ENCODE measurements around the gene GMEB2.
"Not testable (repeated sequence)": the region's sequence is repeated elsewhere in the genome, so short reads cannot be mapped to it uniquely, and the experiment has no call there.

The GMEB2 gene

DNA sequence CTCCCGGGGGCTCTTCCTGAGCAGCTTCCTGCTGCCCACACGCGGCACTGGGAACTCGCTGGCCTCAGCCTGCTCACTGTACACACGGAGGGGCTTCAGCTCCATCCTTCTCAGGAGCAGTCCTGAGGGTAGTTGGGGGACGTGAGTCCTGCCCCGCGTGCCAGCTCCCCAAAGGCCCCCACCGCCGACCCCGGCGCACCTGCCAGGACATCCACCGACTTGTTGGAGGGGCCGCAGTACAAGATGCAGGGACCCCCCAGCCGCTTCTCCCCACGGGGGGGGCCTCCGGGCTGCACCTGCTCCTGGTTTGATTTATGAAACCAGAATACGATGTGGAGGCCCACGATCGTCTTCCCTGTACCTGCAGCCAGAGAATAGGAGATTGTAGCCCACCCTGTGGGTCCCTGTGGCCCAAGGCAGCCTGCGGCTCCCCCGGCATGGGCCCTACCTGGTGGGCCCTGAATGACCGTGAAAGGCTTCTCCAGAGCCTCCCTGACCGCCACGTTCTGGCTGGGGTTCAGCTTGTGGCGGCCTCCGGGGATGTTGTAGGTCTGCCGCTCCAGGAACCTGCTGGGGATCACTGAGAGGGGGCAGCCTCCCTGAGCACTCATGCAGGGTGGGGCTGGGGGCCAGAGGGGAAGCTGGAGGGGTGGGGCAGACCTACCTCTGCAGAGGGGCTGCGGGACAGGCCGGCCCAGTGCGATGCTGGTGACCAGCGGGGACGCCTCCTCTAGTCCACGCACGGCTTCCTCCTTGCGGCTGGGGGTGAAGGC lies 65.1 kb downstream of the GMEB2 start:
- DNase-seq (ENCODE audit: low spot score) (no peak), FAIRE-seq (no peak)

GRCh38 chr20:63560856-63561609 lies 65.9 kb downstream of the GMEB2 start:
- no peak for DNase-seq (ENCODE audit: low spot score)

DNA sequence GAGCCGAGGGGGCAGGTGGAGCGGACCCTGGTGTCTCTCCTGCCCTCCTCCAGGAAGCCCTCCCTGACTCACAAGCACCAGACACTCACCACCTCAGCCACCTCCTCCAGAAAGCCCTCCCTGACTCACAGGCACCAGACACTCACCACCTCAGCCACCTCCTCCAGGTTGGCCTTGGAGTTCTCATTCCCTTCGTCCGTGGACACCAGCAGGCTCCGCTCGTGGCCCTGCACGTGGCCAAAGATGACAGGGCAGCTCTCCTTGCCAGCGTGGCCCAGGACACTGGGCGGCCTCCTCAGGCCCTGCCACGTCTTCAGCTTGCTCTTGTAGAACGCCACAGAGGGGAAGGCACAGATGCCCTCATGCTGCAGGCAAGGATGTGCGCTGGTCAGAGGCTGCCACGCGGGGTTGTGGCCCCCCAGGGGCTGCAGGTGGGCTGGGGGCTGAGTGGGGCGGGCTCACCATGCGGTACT lies 66.5 kb downstream of the GMEB2 start:
- peak; percentile 77 for FAIRE-seq
- no peak for DNase-seq (ENCODE audit: low spot score)

More at GRCh38 chr20:63560856-63561609, 65.9 kb downstream of the GMEB2 start:
- no peak for FAIRE-seq

DNA sequence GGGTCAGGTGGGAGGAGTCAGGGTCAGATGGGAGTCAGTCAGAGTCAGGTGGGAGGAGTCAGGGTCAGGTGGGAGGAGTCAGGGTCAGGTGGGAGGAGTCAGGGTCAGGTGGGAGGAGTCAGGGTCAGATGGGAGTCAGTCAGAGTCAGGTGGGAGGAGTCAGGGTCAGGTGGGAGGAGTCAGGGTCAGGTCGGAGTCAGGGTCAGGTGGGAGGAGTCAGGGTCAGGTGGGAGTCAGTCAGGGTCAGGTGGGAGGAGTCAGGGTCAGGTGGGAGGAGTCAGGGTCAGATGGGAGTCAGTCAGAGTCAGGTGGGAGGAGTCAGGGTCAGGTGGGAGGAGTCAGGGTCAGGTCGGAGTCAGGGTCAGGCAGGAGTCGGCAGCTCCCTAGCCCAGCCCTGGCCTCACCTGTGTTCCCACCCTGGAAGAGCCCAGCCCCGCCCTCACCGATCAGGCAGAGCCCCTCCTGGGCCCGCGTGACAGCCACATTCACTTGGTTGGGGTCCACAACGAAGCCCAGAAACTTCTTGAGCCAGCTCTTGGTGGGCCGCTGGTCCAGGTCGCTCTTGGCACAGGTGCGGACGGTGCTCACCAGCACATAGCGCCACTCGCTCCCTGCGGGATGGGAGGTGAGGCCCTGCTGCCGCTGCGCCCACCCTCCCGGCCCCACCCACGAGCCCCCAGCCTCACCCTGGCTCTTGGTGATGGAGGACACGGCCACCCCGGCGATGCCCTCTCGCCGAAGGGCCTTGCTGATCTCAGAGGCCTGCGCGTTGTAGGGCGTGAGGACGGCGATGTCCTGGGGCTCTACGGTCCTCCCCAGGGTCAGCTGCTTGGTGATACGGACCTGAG lies 67.2 kb downstream of the GMEB2 start:
- peak; percentile 90 for FAIRE-seq
- not testable (repeated sequence) for DNase-seq (ENCODE audit: low spot score)

DNA sequence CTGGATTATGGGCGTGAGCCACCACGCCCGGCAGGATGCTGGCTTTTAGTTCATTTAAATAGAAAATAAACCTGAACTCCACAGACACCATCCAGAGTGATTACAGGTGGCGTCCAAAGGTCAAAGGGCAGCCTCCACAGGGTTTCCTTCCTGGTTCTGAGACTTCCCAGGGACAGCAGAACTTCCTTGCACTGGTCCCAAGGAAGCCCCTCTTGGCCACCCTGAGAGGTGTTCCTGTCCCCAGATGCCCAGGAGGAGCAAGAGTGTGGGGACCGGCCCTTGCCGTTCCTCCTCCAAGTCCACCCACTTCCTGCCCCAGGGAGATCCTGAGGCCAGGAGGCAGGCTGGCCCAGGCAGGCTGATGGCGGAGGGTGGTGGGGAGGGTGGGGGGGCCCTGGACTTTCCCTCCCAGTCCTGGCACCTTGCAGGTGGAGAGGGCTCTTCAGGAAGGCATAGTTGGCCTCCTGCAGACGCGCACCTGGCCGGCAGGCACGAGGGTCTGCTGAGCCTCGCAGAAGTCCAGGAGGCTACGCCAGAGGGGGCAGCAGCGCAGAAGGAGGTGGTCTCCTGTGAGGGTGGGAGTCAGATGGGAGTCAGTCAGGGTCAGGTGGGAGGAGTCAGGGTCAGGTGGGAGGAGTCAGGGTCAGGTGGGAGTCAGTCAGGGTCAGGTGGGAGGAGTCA lies 68.0 kb downstream of the GMEB2 start:
- FAIRE-seq (peak; percentile 61), DNase-seq (ENCODE audit: low spot score) (no peak)

GRCh38 chr20:63557481-63557891 lies 69.4 kb downstream of the GMEB2 start:
- no peak for DNase-seq (ENCODE audit: low spot score)

DNA sequence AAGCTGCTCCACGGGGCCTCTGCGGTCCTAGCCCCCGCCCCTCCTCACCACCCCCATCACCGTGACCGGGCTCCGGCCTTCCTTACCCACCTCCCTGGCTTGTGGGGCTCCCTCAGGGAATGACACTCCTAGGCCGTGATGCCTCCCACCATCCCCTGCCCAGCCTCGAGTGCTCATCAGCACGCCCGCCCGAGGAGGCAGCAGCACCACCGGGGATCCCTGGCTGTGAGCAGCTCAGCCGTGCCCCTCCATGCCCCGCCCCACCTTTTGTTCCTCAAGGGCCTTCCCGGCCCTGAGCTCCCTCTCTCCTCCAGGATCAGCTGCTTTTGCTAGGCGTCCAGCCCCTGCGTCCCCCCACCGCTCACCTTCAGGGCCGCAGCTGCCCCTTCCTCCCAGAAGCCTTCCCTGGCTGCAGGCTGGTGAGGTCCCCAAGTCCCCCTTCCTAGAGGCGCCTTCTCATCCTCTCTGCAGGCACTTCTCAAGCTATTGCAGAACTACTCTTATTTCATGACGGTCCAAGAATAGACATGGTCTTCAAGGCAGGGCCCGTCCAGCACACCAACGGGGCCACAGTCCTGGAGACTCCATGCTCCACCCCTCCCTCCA lies 69.9 kb downstream of the GMEB2 start:
- peak; percentile 58 for FAIRE-seq
- no peak for DNase-seq (ENCODE audit: low spot score)

More at GRCh38 chr20:63557481-63557891, 69.4 kb downstream of the GMEB2 start:
- no peak for FAIRE-seq

DNA sequence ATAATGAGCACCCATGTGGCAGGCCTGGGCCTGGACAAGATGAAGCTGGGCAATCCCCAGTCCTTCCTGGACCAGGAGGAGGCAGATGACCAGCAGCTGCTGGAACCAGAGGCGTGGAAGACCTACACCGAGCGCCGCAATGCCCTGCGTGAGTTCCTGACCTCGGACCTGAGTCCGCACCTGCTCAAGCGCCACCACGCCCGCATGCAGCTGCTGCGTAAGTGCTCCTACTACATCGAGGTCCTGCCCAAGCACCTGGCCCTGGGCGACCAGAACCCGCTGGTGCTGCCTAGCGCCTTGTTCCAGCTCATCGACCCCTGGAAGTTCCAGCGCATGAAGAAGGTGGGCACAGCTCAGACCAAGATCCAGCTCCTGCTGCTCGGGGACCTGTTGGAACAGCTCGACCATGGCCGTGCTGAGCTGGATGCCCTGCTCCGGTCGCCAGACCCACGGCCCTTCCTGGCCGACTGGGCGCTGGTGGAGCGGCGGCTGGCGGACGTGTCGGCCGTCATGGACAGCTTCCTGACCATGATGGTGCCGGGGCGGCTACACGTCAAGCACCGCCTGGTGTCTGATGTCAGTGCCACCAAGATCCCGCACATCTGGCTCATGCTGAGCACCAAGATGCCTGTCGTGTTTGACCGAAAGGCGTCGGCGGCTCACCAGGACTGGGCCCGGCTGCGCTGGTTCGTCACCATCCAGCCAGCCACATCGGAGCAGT lies 71.1 kb downstream of the GMEB2 start:
- FAIRE-seq (peak; percentile 53), DNase-seq (ENCODE audit: low spot score) (no peak)

DNA sequence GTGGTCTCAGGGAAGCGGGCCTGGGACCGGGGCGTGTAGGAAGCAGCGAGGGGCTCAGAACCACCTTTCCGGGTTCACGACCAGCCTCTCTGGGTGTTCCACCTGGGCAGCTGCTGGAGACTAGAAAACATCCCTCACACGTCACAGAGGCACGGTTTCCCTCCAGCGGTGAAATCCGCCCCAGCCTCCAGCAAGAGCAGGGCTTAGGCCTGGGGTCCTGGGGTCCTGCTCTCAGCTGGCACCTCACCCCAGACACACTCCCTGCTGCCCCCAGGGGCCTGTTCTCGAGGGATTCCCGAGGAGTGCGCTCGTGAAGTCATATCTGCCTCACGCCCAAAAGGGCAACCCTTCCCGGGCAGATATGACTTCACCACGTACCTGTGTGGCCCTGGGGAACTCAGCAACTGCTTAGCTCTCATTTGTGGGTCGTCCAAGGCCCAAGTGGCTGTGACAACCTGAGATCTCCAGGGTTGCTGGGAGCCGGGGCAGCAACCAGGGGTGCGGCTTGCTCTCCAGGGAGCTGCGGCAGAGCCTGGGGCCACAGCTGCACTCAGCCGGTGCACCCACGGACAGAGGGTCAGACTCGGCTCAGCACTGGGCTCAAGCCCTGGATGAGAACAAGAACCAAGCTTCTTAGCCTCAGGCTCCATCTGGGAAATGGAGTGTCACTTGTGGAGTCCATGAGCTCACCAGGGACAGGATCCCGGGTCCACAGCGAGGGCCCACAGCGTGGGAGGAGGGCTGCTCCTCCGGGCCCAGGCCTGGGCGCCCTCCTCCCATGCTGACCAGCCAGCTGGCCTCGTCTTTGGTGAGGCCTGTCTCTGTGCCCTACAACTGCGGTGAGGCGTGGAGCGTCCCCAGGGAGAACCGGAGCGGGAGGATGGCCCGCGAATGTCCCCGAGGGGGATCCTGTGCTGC lies 72.3 kb downstream of the GMEB2 start:
- FAIRE-seq, result no peak
- DNase-seq (ENCODE audit: low spot score), result no peak

- DNase-seq (ENCODE audit: low spot score), result no peak
- no peak for FAIRE-seq
Observed at GRCh38 chr20:63553933-63554290, 73.0 kb downstream of the GMEB2 start, which contains the start of gene FNDC11. Gene FNDC11 (plus strand): TSS chr20:63554159. CDS start chr20:63555664, 1,505 bp downstream.

GRCh38 chr20:63553251-63553932 lies 73.5 kb downstream of the GMEB2 start:
- FAIRE-seq (peak; percentile 88), DNase-seq (ENCODE audit: low spot score) (peak; percentile 62)

- FAIRE-seq (no peak), DNase-seq (ENCODE audit: low spot score) (no peak)
Observed at GRCh38 chr20:63552481-63553249, 74.2 kb downstream of the GMEB2 start.

- FAIRE-seq, result no peak
- DNase-seq (ENCODE audit: low spot score), result no peak
Observed at GRCh38 chr20:63551068-63551467, 75.8 kb downstream of the GMEB2 start.

DNA sequence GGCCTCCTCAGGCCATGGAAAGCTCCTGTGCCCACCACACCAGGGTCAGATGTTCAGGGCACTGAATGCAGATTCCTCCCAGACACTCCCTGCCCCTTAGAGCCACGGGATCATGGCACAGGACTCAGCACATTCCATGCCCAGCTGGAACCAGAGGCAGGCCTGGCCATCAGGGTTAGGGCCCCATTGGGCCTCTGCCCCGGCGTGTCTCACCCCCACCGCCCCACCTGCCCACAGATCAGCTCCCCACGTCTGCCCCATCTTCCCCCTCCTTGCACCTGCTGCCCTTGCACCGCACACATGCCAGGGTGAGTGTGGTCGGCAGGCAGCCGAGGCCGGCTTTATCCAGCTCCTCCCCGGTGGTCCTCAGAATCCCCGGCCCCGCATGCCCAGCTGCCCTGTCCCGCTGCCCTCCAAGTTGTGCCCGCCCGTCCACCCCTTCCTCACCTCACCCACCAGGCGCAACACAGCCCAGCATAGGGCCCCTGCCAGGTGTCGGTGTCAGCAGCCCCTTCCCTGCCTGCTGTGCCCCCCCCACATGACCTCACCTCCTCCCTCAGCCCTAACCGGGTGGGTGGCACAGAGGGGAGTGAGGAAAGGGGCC lies 77.1 kb downstream of the GMEB2 start:
- DNase-seq (ENCODE audit: low spot score) (no peak), FAIRE-seq (peak; percentile 50)

- DNase-seq (ENCODE audit: low spot score) (no peak), FAIRE-seq (no peak)
Observed at GRCh38 chr20:63549019-63549418, 77.9 kb downstream of the GMEB2 start.

DNA sequence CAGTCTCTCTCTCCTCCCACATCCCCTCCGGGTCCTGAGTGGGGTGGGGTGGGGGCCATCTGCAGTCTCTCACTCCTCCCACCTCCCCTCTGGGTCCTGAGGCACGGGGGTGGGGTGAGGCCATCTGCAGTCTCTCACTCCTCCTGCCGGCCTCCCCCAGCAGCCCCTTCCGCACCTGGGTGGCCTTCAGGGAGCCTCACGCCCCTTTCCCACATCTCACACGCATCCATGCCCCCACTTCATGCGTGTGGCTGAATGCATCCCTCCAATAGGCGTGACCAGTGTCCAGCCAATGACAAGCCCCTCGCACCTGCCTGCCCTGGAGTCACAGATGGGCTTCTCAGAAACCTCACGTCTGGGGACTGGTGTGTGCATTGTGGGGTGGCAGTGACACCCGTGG lies 78.4 kb downstream of the GMEB2 start:
- no peak for DNase-seq (ENCODE audit: low spot score)
- peak; percentile 5 for FAIRE-seq
